Measurements from ENCODE around the gene ENTHD1.

The ENTHD1 gene

DNA sequence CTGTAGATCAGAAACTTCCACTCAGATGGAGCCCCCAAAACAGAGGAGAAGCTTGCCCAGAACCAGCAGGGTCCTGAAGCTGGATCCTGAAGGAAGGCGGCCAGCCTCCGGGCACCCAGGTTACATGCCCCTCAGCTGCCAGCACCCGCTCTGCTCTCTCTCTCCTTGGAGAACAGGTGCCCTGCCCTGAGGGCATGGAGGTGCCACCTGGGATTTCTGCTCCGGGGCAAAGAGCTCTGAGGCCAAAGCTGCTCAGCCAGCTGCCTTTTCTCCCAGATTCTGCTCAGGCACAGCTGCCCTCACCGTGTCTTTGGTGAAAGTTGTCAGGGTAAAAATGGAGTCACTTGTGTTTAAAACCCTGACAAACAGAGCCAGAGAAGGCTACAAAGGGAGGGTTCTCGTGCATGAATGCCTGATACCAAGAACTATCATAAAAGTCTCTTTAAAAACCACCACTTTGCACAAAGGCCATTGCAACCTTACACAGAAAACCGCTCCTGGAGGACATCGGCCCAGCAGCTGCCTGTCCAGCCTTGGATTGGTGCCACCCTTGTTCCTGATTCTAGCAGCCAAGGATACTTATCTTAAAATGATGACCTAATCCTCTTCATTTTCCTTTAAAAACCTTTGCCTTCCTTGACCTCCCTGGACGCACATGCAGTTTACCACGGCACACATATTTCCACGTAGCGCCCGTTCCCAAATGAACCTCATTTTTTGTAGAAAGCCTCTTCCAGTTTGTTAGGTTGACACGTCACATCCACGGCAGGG lies 183.0 kb downstream of the ENTHD1 start:
- DNase-seq (ENCODE audit: extremely low spot score) = no peak
- CTCF ChIA-PET = no interaction called here
- TF ChIP-seq SUZ12 (IDR thresholded peaks at IDR 0.05) = no peak
- TF ChIP-seq NFRKB (IDR thresholded peaks at IDR 0.05) = no peak
- no peak for TF ChIP-seq ARNT (IDR thresholded peaks at IDR 0.05)
- no peak for TF ChIP-seq FOXK2 (IDR thresholded peaks at IDR 0.05)
- POLR2A ChIA-PET = no interaction called here

- POLR2A ChIA-PET = no interaction called here
- DNase-seq (ENCODE audit: extremely low spot score) = no peak
- no peak for TF ChIP-seq BHLHE40 (IDR thresholded peaks at IDR 0.05; ENCODE audit: borderline replicate concordance)
- no peak for TF ChIP-seq ELF4 (IDR thresholded peaks at IDR 0.05)
- no peak for TF ChIP-seq SUZ12 (IDR thresholded peaks at IDR 0.05)
- TF ChIP-seq HDGF (IDR thresholded peaks at IDR 0.05; ENCODE audit: borderline replicate concordance) = no peak
- TF ChIP-seq PKNOX1 (IDR thresholded peaks at IDR 0.05) = no peak
- no peak for TF ChIP-seq FOXK2 (IDR thresholded peaks at IDR 0.05)
- no peak for TF ChIP-seq FOXA1 (IDR thresholded peaks at IDR 0.05)
- TF ChIP-seq ZNF384 (IDR thresholded peaks at IDR 0.05) = no peak
- TF ChIP-seq CTBP1 (IDR thresholded peaks at IDR 0.05; ENCODE audit: borderline replicate concordance) = no peak
- TF ChIP-seq ARNT (IDR thresholded peaks at IDR 0.05) = no peak
- TF ChIP-seq LEF1 (IDR thresholded peaks at IDR 0.05; ENCODE audit: borderline replicate concordance) = no peak
- no peak for TF ChIP-seq FOXM1 (IDR thresholded peaks at IDR 0.05; ENCODE audit: borderline replicate concordance)
- CTCF ChIA-PET = no interaction called here
These were observed 185.7 kb downstream of the ENTHD1 start for GRCh38 chr22:39707816-39708215.

DNA sequence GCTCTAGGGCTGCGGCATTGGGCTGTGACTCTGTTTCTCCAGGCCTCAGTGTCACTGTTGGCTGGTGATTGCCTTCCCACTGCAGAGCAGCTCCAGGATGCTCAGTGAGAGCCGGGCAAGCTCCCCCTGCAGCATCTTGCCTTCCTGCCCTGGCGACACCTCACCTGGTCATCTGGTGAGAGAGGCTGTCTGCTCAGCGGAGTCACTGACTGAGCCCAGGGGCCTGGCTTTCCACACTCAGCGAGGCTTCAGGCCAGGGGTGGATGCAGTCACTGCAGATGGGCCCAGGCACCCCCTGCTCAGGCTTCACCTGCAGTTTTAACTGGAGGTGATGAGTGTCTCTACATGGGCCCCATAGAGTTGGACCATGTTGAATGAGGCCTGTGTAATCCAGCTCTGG lies 186.2 kb downstream of the ENTHD1 start:
- ChIA-PET POLR2A (no interaction called here), CTCF (no interaction called here)
- DNase-seq (ENCODE audit: extremely low spot score) = no peak
- no peak for TF ChIP-seq BHLHE40 (IDR thresholded peaks at IDR 0.05; ENCODE audit: borderline replicate concordance)
- TF ChIP-seq ARNT (IDR thresholded peaks at IDR 0.05) = no peak
- TF ChIP-seq ZNF384 (IDR thresholded peaks at IDR 0.05) = no peak
- no peak for TF ChIP-seq TARDBP (IDR thresholded peaks at IDR 0.05)
- no peak for TF ChIP-seq PKNOX1 (IDR thresholded peaks at IDR 0.05)
- TF ChIP-seq ELF4 (IDR thresholded peaks at IDR 0.05) = no peak
- TF ChIP-seq SP1 (IDR thresholded peaks at IDR 0.05) = no peak
- TF ChIP-seq SUZ12 (IDR thresholded peaks at IDR 0.05) = no peak
- TF ChIP-seq CTBP1 (IDR thresholded peaks at IDR 0.05; ENCODE audit: borderline replicate concordance) = no peak
- no peak for TF ChIP-seq FOXM1 (IDR thresholded peaks at IDR 0.05; ENCODE audit: borderline replicate concordance)
- no peak for TF ChIP-seq FOXA1 (IDR thresholded peaks at IDR 0.05)
- TF ChIP-seq L3MBTL2 (conservative IDR thresholded peaks at IDR 0.05) = no peak
- no peak for TF ChIP-seq NFRKB (IDR thresholded peaks at IDR 0.05)
- no peak for TF ChIP-seq FOXK2 (IDR thresholded peaks at IDR 0.05)
- no peak for TF ChIP-seq LEF1 (IDR thresholded peaks at IDR 0.05; ENCODE audit: borderline replicate concordance)
- TF ChIP-seq HDGF (IDR thresholded peaks at IDR 0.05; ENCODE audit: borderline replicate concordance) = no peak

- no peak for DNase-seq (ENCODE audit: extremely low spot score)
- POLR2A ChIA-PET = no interaction called here
- CTCF ChIA-PET = no interaction called here
- TF ChIP-seq FOXK2 (IDR thresholded peaks at IDR 0.05) (no peak), FOXA1 (IDR thresholded peaks at IDR 0.05) (no peak), SUZ12 (IDR thresholded peaks at IDR 0.05) (no peak), PKNOX1 (IDR thresholded peaks at IDR 0.05) (no peak), SP1 (IDR thresholded peaks at IDR 0.05) (no peak), CTBP1 (IDR thresholded peaks at IDR 0.05; ENCODE audit: borderline replicate concordance) (no peak)
These were observed 187.0 kb downstream of the ENTHD1 start for GRCh38 chr22:39706376-39707140.

DNA sequence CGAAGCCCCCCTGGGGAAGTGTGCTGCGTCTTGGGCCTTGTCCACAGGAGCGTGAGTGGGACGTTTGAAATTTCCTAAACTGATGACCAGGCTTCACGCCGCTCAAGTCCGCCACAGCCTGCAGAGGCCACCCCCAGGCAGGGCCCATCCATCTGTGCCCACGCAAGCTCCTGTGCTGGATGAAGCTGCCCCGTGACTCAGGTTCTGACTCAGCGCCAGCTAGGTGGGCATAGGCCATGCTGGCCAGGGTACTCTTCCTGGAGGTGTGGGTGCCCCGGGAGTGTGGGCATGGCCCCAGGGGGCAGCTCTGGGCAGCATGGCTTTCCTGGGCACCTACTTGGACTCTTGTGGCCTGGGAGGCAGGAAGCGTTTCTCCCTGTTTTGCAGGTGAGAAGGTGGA lies 188.2 kb downstream of the ENTHD1 start:
- POLR2A ChIA-PET = no interaction called here
- TF ChIP-seq ARNT (IDR thresholded peaks at IDR 0.05) (no peak), FOXA1 (IDR thresholded peaks at IDR 0.05) (no peak), BHLHE40 (IDR thresholded peaks at IDR 0.05; ENCODE audit: borderline replicate concordance) (no peak), ELF4 (IDR thresholded peaks at IDR 0.05) (no peak), FOXK2 (IDR thresholded peaks at IDR 0.05) (no peak), SUZ12 (IDR thresholded peaks at IDR 0.05) (no peak), FOXM1 (IDR thresholded peaks at IDR 0.05; ENCODE audit: borderline replicate concordance) (no peak), PKNOX1 (IDR thresholded peaks at IDR 0.05) (no peak), NFRKB (IDR thresholded peaks at IDR 0.05) (no peak), HDGF (IDR thresholded peaks at IDR 0.05; ENCODE audit: borderline replicate concordance) (no peak), CTBP1 (IDR thresholded peaks at IDR 0.05; ENCODE audit: borderline replicate concordance) (no peak), LEF1 (IDR thresholded peaks at IDR 0.05; ENCODE audit: borderline replicate concordance) (no peak), SP1 (IDR thresholded peaks at IDR 0.05) (no peak), ZNF384 (IDR thresholded peaks at IDR 0.05) (no peak), L3MBTL2 (conservative IDR thresholded peaks at IDR 0.05) (no peak), TARDBP (IDR thresholded peaks at IDR 0.05) (no peak)
- CTCF ChIA-PET = no interaction called here
- no peak for DNase-seq (ENCODE audit: extremely low spot score)

Data from HEK293T (cell line).